Measurements from ENCODE around the gene NLGN2. TPM values are rescaled to one million over a fixed set of nuclear protein-coding genes. Genes with fewer than 3 reads are reported as not detected.
"Not testable (repeated sequence)": the region's sequence is repeated elsewhere in the genome, so short reads cannot be mapped to it uniquely, and the experiment has no call there.

NLGN2 gene
- total and polyA plus RNA-seq, 2 donors (not counting 1 experiment from before 2014, with no cell fraction given), result 0.52 to 3.4 TPM

DNA sequence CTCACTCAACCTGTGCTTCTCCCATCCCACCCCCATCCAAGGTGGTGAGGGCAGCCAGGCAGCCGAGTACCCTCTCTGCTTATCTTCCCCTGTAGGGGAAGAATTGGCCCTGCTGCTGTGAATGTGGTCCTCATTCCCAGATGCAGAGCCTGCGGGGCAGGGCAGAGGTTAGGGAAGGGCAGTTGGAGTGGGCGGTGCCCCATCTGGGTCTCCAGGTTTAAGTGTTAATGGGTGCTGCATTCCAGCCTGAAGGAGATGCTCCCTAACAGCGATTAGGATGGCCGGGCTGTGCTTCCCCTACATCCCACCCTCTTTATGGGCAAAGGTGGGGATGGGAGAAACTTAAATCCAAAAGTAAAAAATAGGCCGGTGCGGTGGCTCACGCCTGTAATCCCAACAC is 40.6 kb upstream of the NLGN2 start:
- no peak for TF ChIP-seq EZH2 (IDR thresholded peaks at IDR 0.05; ENCODE audit: borderline replicate concordance, insufficient read depth, low read depth, low read length, poor library complexity, severe bottlenecking)
- TF ChIP-seq, protein P1, sequence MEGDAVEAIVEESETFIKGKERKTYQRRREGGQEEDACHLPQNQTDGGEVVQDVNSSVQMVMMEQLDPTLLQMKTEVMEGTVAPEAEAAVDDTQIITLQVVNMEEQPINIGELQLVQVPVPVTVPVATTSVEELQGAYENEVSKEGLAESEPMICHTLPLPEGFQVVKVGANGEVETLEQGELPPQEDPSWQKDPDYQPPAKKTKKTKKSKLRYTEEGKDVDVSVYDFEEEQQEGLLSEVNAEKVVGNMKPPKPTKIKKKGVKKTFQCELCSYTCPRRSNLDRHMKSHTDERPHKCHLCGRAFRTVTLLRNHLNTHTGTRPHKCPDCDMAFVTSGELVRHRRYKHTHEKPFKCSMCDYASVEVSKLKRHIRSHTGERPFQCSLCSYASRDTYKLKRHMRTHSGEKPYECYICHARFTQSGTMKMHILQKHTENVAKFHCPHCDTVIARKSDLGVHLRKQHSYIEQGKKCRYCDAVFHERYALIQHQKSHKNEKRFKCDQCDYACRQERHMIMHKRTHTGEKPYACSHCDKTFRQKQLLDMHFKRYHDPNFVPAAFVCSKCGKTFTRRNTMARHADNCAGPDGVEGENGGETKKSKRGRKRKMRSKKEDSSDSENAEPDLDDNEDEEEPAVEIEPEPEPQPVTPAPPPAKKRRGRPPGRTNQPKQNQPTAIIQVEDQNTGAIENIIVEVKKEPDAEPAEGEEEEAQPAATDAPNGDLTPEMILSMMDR (IDR thresholded peaks at IDR 0.05), result no peak
- Histone ChIP-seq H3K9me3 (ENCODE audit: control extremely low read depth in 1 of 3, control insufficient read depth in 2 of 3, insufficient read depth in 1 of 3, low read length in 2 of 3) (no peaks in the 10 kb centered on the region), H3K79me2 (ENCODE audit: control insufficient read depth, insufficient read depth, low read length) (no peaks in the 10 kb centered on the region), H3K27me3 (replicated peaks in 1 of 4; ENCODE audit: control extremely low read depth in 1 of 4, control insufficient read depth in 3 of 4, insufficient read depth in 4 of 4, low read length in 3 of 4) (peaks cover 0 to 5% (median 0%) of the 10 kb centered on the region in 4 experiments), H3K27ac (ENCODE audit: low read length in 2 of 2) (no peak overlapping the region), H4K20me1 (ENCODE audit: control insufficient read depth, insufficient read depth, low read length, poor library complexity, severe bottlenecking) (no peaks in the 10 kb centered on the region), H3K36me3 (replicated peaks in 1 of 2; ENCODE audit: control extremely low read depth in 1 of 2, control insufficient read depth in 1 of 2, extremely low read depth in 1 of 2, insufficient read depth in 2 of 2, low read length in 1 of 2) (no peaks in the 10 kb centered on the region), H3K4me3 (ENCODE audit: control extremely low read depth in 1 of 5, extremely low read depth in 1 of 5, insufficient read depth in 1 of 5, low read depth in 2 of 5, low read length in 4 of 5) (no peak overlapping the region), H3K9ac (ENCODE audit: low read length) (no peak overlapping the region), H3K4me1 (ENCODE audit: control insufficient read depth in 2 of 2, insufficient read depth in 2 of 2, low read length in 2 of 2) (no peaks in the 10 kb centered on the region), H2AFZ (ENCODE audit: insufficient read depth, low read depth, low read length, poor library complexity, severe bottlenecking) (no peak overlapping the region), H3K4me2 (replicated peaks; ENCODE audit: low read depth, low read length, poor library complexity, severe bottlenecking) (no peak overlapping the region)
- DNase-seq (no peak), ATAC-seq (ENCODE audit: low read depth) (no peak)
- Mint-ChIP-seq H3K27ac (no peak overlapping the region), H3K27me3 (peaks cover 3% of the 10 kb centered on the region), H3K4me3 (no peak overlapping the region), H3K4me1 (no peaks in the 10 kb centered on the region), H3K9me3 (ENCODE audit: insufficient read depth) (no peaks in the 10 kb centered on the region)
- 89% methylated on average over 6 of the region's 8 CpGs for WGBS (ENCODE audit: insufficient coverage)
- intact Hi-C loops (cut with micrococcal nuclease), result no loop called here
- CTCF ChIA-PET, result interaction anchor here (0.9 kb wide), 1 partner anchor 12 kb away, joined by 3 read pairs; the partner anchor contains the start of gene TMEM95
- POLR2A ChIA-PET, result no interaction called here

DNA sequence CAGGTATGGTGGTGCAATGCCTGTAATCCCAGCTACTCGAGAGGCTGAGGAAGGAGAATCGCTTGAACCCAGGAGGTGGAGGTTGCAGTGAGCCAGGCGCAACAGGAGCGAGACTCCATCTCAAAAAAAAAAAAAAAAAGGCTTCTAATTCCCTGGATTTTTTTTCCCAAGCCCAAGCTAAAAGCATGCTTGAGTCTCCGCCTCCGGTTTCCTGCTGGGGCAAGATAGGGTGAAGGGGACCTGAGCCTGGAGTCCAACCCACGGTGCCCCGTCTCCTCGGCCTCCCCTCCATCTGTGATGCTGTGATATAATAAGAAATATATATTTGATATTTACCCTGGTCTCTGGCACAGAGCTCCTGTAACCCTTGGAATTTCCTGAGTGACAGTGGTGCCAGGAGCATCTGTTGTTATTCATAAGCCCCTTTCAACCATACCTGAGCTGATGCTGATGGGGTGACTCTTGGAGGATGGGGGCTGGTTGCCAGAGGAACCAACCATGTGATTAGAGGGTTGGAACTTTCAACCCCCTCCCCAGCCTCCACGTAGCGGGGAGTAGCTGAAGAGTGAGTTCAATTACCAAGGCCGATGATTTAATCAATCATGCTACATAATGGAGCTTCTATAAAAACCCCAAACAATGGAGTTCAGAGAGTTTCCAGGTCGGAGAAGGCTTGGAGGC is 39.6 kb upstream of the NLGN2 start:
- H3K27ac ChIP-seq (ENCODE audit: low read length in 2 of 2), result no peak overlapping the region
- peaks cover 0 to 4% (median 0%) of the 10 kb centered on the region in 4 experiments for H3K27me3 ChIP-seq (replicated peaks in 1 of 4; ENCODE audit: control extremely low read depth in 1 of 4, control insufficient read depth in 3 of 4, insufficient read depth in 4 of 4, low read length in 3 of 4)
- no peak for DNase-seq
- H3K9me3 ChIP-seq (ENCODE audit: control extremely low read depth in 1 of 3, control insufficient read depth in 2 of 3, insufficient read depth in 1 of 3, low read length in 2 of 3), result no peaks in the 10 kb centered on the region
- no peak overlapping the region for H2AFZ ChIP-seq (ENCODE audit: insufficient read depth, low read depth, low read length, poor library complexity, severe bottlenecking)
- no peak overlapping the region for H3K27ac Mint-ChIP-seq
- no peak for ATAC-seq (ENCODE audit: low read depth)
- H3K27me3 Mint-ChIP-seq, result peaks cover 3% of the 10 kb centered on the region
- ChIA-PET CTCF (interaction anchor here (0.9 kb wide), 1 partner anchor 13 kb away, joined by 3 read pairs; the partner anchor contains the start of gene TMEM95), POLR2A (interaction anchor here (0.6 kb wide), 1 partner anchor 74 kb away, joined by 4 read pairs; no protein-coding TSS in a partner anchor)
- no peaks in the 10 kb centered on the region for H3K9me3 Mint-ChIP-seq (ENCODE audit: insufficient read depth)
- H3K4me3 Mint-ChIP-seq, result no peak overlapping the region
- H3K79me2 ChIP-seq (ENCODE audit: control insufficient read depth, insufficient read depth, low read length), result no peaks in the 10 kb centered on the region
- H3K4me1 Mint-ChIP-seq, result no peaks in the 10 kb centered on the region
- H3K4me3 ChIP-seq (ENCODE audit: control extremely low read depth in 1 of 5, extremely low read depth in 1 of 5, insufficient read depth in 1 of 5, low read depth in 2 of 5, low read length in 4 of 5), result no peak overlapping the region
- WGBS (ENCODE audit: insufficient coverage), result 83% methylated on average over 1 of the region's 13 CpGs
- H3K4me1 ChIP-seq (ENCODE audit: control insufficient read depth in 2 of 2, insufficient read depth in 2 of 2, low read length in 2 of 2), result no peaks in the 10 kb centered on the region
- TF ChIP-seq, protein P1 (IDR thresholded peaks at IDR 0.05), result no peak
- no peak for TF ChIP-seq EZH2 (IDR thresholded peaks at IDR 0.05; ENCODE audit: borderline replicate concordance, insufficient read depth, low read depth, low read length, poor library complexity, severe bottlenecking)
- no peak overlapping the region for H3K9ac ChIP-seq (ENCODE audit: low read length)
- no peaks in the 10 kb centered on the region for H4K20me1 ChIP-seq (ENCODE audit: control insufficient read depth, insufficient read depth, low read length, poor library complexity, severe bottlenecking)
- no peak overlapping the region for H3K4me2 ChIP-seq (replicated peaks; ENCODE audit: low read depth, low read length, poor library complexity, severe bottlenecking)
- H3K36me3 ChIP-seq (replicated peaks in 1 of 2; ENCODE audit: control extremely low read depth in 1 of 2, control insufficient read depth in 1 of 2, extremely low read depth in 1 of 2, insufficient read depth in 2 of 2, low read length in 1 of 2), result no peaks in the 10 kb centered on the region
- intact Hi-C loops (cut with micrococcal nuclease), result no loop called here

DNA sequence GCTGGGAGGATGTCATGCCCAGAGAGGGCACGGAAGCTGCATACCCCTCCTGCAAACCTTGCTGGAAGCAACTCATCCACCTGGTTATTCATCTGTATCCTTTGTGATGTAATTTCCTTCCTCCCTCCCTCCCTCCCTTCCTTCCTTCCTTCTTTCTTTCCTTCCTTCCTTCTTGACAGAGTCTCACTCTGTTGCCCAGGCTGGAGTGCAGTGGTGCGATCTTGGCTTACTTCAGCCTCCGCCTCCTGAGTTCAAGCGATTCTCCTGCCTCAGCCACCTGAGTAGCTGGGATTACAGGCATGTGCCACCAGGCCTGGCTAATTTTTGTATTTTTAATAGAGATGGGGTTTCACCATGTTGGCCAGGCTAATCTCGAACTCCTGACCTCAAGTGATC is 39.0 kb upstream of the NLGN2 start:
- H3K27ac ChIP-seq (ENCODE audit: low read length in 2 of 2); H3K9ac ChIP-seq (ENCODE audit: low read length); DNase-seq; H3K4me1 ChIP-seq (ENCODE audit: control insufficient read depth in 2 of 2, insufficient read depth in 2 of 2, low read length in 2 of 2); CTCF ChIA-PET; intact Hi-C loops (cut with micrococcal nuclease); ATAC-seq (ENCODE audit: low read depth); H2AFZ ChIP-seq (ENCODE audit: insufficient read depth, low read depth, low read length, poor library complexity, severe bottlenecking); H3K9me3 ChIP-seq (ENCODE audit: control extremely low read depth in 1 of 3, control insufficient read depth in 2 of 3, insufficient read depth in 1 of 3, low read length in 2 of 3); H3K27me3 Mint-ChIP-seq; H3K4me3 Mint-ChIP-seq; H3K79me2 ChIP-seq (ENCODE audit: control insufficient read depth, insufficient read depth, low read length); H3K27me3 ChIP-seq (replicated peaks in 1 of 4; ENCODE audit: control extremely low read depth in 1 of 4, control insufficient read depth in 3 of 4, insufficient read depth in 4 of 4, low read length in 3 of 4); H3K4me3 ChIP-seq (ENCODE audit: control extremely low read depth in 1 of 5, extremely low read depth in 1 of 5, insufficient read depth in 1 of 5, low read depth in 2 of 5, low read length in 4 of 5); H3K9me3 Mint-ChIP-seq (ENCODE audit: insufficient read depth); H3K27ac Mint-ChIP-seq; H4K20me1 ChIP-seq (ENCODE audit: control insufficient read depth, insufficient read depth, low read length, poor library complexity, severe bottlenecking); H3K4me2 ChIP-seq (replicated peaks; ENCODE audit: low read depth, low read length, poor library complexity, severe bottlenecking); POLR2A ChIA-PET; H3K36me3 ChIP-seq (replicated peaks in 1 of 2; ENCODE audit: control extremely low read depth in 1 of 2, control insufficient read depth in 1 of 2, extremely low read depth in 1 of 2, insufficient read depth in 2 of 2, low read length in 1 of 2); H3K4me1 Mint-ChIP-seq: not testable (repeated sequence)
- 90% methylated on average over 5 of the region's 5 CpGs for WGBS (ENCODE audit: insufficient coverage)
